Esophagus squamous epithelium (tissue), 4 donors: Measurements from ENCODE around the gene DHRS3.

ENCODE experiments used
- CTCF ChIP-seq, 6 experiments: fragments of 450-650 bp in 4 of 6; fragments of 200-600 bp in 2 of 6; sonication (generic) in 2 of 6; IDR thresholded peaks; one replicate each; pipeline ENCODE4 v1.5.1; 2016 to 2019; ENCODE audit warnings: antibody characterized with exemption in 6 of 6, mild to moderate bottlenecking in 4 of 6, moderate library complexity in 4 of 6
- POLR2A ChIP-seq, 4 donors: fragments of 450-650 bp; IDR thresholded peaks; one replicate each; pipeline ENCODE4 v1.6.1; 2017; ENCODE audit warnings: antibody characterized with exemption in 4 of 4, mild to moderate bottlenecking in 4 of 4, moderate library complexity in 3 of 4

- TF ChIP-seq CTCF (IDR thresholded peaks at IDR 0.05) (no peak), POLR2A (IDR thresholded peaks at IDR 0.05) (no peak)
Observed at GRCh38 chr1:12592496-12592895, 25.5 kb downstream of the DHRS3 start.
